ENCODE results near the gene ZDHHC11B.

ZDHHC11B gene

DNA sequence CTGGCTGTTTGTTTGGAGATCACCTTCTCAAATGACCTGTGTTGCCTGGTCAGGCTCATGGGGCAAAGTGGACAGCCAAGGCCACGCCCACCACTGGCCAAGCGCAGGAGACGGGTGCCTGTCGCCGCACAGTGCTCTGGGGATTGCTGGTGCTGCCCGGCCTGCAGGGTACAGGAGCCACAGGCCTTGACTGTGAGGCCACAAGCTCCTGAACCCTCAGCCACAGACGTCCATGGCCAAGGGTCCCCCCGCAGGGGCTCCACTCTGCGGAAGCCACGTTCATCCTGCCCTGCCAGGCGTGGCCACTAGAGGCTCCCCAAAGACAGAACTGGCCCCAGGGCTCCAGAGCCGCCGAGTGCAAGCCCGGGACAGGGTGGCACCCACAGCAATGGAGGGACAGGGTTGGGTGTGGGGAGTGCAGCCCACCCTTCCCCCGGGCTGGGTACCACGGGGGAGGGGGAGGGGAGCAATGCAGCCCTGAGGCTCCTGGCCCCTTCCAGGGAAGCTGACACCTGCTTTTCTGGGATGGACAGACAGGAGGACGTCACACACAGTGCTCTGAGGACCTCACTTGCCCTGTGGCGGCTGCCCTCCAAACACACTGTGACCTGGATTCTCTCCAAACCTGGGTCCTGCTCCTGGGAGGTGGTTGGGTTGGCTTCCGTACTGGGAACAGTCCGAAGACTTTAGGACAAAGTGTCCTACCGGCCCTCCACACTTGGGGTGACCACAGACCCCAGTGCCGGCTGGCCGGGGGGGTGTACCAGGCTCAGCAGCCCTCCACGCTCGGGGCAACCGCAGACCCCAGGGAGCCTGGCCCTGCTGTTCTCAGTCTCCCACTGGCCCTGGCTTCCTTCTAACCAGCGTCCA lies 112.8 kb downstream of the ZDHHC11B start:
- DNase-seq = peak; percentile 54

DNA sequence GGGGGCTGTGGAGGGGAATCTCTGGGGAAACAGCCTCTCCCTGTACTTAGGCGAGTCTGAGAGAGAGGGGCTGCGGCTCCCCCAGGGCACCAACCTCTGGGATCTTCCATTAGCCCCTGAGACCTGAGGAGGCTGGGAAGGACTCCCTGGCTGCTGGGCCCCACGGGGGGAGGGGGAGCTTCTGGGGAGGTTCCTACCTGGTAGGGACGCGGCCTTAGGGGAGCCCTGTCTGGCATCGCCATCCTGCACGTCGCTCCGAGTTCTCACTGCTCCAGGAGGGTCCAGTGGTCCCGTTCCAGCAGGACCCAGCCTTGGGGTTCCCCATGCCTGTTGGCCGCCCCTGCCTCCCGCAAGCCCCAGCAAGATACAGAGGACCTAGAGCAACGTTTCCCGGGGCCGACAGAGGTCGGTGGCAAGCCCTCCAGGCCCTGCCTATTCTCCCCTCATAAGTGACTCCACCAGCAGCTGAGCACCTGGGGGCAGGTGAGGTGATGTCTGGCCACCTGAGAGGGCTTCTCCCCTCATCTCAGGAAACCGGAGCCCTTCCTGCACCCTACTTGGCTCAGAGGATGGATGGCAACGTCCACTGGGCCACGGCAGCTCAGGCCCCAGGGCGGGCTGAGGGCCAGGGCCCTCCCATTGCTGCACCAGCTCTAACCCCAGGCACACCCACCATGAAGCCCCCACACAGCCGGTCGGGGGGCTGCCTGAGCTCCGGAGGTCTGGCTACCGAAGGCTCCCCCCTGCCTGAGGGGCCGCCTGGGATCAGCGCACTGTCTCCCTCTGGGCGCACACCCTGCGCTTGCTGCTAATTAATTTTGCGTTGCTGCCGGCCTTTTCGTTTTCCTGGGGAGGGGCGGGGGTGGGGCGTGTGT lies 113.9 kb downstream of the ZDHHC11B start:
- DNase-seq = no peak

DNA sequence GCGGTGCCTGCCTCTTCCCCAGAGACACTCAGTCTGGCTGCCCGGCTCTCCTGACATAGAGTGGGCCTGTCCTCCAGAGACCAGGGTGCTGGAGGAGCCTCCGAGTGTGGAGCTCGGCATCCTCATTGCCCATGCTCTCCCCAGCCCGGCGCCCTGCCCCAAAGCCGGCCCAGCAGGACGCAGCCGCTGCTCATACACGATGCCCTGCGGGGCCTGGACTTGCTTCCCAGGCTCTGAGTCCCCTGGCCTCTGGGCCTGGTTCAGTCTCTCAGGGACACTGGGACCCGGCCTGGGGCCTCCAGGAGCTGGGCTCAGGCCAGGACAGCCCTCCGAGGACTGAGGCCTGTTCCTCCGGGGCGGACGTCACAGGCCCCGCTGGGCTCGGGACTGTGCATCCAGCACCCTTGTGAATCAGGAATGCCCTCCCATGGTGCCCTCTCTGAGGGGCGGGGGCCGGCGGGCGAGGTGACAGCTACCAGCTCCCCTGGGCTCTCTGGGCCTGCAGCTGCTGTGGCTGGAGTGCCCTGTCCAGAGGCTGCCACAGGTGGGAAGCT lies 114.6 kb downstream of the ZDHHC11B start:
- no peak for DNase-seq

DNA sequence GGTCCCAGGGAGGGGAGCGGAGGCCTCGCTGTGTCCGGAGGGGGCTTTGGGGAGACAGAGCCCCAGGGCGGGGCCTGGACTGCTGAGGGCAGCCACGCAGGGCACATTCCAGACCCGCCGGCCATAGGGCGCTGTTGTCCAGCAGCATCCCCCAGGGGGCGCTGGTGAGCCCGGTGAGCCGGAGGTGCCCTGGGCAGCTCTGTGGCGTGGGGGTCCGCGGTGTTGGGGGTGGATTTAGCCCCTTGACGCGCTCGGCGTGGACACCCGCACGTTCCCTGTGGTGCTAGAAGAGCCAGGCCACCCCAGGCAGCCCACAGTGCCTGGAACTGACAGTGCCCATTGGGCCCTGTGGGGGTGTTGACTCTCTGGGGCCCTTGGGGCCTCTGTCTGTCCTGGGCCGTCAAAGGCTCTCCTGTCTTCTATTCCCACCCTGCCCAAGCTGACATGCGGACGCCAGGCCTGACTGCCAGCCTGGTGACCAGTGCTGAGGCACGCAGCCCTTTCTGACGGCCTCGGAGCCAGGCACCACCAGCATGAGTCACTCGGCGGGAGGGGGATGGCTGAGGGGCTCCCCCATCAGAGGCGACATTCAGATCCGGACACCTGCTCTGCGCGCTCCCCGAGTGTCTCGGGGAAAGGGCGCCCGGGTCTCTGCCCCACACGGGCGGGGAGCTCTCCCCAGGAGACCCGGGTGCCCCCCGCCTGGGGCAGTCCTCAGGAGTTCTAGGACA lies 115.3 kb downstream of the ZDHHC11B start:
- no peak for DNase-seq

DNA sequence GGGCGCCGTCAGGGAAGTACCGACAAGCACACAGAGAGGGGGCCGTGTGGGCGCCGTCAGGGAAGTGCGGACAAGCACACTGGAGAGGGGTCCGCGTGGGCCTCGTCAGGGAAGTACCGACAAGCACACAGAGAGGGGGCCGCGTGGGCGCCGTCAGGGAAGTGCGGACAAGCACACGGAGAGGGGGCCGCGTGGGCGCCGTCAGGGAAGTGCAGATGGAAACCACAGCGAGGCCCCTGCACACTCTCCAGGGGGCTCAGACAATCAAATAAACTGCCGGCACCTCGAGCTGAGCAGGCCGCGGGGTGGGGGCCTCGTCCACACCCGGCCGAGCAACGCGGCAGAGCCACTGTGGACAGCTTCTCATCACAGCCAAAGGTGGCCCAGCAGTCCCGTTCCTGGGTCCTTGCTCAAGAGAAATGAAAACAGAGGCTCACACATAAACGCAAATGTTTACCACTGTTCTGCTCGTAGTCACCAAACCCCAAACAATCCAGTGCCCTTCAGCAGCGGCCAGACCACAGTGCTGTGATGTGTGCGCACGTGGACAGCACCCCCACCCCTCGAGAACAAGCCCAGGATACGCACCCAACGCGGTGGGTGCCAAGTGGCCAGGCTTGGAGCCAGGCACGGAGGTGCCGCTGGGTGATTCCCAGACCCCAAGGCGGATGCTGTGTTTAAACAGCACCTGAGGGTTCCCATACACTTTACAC lies 116.1 kb downstream of the ZDHHC11B start:
- no peak for DNase-seq

DNA sequence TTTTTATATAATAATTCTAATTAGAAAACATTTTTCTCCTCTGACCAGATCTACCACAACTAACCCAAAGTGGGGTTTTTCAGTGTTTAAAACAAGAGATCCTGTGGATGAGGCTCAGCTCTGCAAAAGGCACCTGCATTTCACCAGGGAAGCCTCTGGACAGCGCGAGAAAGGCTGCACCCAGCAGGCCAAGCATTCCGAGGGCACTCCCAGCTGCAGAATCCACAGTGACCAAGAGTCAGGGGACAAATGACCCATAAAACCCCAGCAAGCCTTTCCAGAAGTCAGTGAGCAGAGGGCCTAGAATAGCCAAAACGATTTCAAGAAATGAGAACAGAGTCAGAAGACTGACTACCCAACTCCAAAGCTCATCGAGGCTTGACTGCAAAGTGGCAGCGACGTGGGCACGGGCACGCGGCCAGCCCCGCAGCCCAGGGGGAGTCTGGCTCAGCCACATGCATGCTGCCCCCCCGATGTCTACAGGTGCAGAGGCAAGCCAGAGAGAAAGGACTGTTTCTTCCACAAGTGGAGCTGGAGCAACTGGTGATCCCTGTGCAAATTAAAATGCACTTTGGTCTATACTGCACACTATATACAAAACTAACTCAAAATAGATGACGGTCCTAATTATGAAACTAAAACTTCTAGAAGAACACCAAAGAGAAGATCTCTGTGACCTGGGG lies 117.6 kb downstream of the ZDHHC11B start:
- no peak for DNase-seq

DNA sequence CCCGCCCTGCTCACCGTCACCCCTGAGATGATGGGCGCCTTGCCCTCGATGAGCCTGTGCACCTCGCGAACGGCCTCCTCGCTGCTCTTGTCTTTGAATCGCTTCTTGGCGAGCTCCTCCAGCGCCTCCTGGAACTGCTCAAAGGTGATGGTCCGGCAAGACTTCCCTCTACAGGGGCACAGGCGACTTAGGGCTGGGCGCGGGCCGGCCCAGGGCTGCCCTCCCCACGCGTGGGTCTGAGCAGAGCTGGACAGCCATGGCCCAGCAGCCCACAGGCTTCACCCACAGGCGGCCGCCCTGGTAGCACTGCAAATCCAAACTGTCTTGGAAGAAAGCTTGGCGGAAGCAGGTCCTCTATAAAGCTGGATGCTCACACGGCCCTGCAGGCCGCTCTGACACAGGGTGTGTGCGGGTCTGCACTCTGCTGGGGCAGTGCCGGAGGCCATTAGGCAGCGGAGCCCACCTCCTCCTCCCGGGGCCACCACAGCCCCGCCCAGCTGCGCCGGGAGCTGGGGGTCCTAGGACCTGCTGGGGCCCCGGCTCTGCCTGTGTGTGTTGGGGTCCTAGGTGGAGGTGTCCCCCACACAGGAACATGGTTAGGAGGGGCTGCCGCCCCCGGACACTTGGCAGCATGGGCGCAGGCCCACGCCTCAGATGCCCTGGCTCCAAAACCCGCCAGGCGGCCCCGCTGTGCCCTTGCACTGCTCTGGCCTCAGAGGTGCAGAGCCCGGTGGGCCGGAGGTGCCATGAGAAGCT lies 118.4 kb downstream of the ZDHHC11B start:
- no peak for DNase-seq

DNA sequence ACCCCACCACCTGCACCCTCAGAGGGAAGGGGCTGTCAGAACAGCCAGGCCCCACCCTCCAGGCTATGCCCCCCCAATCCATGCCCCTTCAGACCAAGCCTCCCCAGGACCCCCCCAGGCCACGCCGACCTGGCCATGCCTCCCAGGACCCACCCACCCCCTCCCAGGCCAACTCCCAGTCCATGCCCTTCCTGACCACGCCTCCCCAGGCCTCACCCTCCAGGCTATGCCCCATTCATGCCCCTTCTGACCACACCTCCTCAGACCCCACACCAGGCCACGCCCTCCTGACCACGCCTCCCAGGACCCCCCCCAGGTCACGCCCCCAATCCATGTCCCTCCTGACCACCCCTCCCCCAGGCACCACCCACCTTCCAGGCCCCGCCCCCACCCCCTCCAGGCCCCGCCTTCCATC lies 119.0 kb downstream of the ZDHHC11B start:
- DNase-seq = no peak

DNA sequence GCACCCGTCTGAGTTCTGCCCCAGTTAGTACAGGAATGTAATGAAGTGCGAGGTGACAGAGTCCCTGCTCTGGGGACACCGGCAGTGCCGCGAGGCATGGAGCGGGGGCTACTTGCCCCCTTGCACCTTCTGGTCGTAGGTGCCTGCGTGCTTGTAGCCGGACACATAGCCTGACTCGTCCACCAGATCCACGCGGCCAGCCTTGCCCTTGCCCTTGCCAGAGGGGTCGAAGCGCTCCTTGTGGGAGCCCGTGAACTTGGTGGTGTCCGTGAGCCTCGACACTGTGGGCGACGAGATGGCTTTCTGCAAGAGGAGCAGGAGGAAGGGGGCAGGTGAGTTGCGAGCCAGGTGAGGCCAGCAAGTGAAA lies 119.6 kb downstream of the ZDHHC11B start:
- DNase-seq = no peak

DNA sequence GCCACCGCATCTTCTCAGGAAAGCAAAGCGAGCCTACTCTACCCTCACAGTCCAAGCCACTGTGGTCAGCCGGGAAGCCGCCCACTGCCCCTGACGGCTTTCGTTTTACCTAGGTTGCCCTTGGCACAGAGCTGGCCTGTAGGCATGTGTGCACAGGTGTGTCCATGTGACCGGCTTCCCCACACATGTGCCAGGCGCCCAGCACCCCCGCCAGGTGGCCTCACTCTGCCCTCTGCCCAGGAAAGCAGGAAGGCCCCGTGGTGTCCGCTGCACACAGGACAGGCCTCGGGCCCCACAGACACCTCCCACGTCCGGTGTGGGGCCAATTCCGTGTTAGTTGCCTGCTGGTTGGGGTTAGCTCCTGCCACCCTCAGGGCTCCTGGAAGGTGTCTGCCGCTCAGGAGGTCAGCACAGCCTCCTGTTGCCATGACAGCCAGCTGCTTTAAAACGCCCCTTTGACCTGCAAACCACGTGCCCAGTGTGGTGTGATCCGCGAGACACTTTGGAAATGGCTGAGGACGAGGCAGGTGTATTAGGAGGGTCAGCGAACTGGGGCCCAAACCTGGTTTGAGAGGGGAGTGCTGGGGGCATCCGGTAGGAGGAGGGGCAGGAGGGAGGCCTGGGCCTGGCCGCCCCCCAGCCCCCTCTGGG lies 120.1 kb downstream of the ZDHHC11B start:
- DNase-seq = no peak

DNA sequence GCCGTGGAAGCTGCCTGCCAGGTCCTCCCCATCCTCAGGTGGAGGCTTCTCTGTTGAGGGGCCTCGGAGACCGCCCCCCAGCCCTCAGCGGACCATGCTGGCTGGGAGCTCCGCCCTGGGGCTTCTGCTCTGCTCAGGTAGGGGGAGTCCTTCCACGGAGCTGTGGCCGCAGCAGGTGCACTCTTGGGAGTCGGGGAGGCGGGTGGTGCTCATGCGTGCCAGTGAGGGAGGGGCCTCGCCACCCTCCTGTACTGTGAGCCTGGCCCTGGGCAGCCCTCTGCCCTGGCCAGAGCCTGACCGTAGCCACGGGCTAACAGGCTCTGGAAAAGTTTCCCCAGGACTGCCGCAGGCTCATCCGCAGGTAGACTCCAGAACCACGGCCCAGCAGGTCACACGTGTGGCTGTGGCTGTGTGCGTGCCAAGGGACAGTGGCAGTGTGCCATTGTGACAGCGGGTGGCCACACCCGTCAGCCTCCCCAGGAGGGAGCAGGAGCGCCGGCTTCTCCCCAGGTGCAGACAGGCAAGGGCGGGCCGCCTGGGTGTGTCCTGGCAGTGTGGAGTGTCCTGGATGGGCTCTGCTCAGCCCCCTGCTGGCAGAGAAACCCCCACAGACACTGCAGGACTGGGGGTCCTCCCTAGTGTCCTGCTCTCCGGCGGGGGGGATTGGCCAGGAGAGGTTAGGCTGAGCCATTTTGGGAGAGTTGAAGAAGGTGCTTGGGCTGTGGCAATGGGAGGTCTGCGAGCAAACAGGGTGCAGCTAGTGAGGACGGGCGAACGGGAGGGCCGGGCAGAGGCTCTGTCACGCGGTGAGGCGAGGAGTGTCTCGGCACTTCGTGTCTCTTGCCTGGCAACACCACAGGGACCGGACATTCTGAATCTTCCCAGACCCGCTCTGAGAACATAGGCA lies 120.8 kb downstream of the ZDHHC11B start:
- DNase-seq = no peak

DNA sequence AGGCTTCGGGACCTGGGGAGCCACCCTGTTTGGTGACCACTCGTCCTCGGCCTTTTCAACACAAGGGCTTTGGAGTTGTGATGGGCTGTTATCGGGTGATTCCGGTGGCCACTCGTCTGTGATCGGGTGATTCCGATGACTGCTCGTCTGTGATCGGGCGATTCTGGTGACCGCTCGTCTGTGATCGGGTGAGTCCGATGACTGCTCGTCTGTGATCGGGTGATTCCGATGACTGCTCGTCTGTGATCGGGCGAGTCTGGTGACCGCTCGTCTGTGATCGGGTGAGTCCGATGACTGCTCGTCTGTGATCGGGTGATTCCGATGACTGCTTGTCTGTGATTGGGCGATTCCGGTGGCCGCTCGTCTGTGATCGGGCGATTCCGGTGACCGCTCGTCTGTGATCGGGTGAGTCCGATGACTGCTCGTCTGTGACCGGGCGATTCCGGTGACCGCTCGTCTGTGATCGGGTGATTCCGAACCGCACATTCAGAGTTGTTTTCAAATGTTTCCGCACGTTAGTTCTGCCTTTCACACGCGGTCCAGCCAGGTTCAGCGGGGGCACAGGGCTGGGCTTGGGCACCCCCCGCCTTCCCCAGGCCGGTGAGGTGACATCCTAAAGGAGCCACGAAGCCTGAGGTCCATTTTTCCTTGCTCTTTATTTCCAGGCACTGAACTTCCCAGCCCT lies 121.6 kb downstream of the ZDHHC11B start:
- DNase-seq = no peak

DNA sequence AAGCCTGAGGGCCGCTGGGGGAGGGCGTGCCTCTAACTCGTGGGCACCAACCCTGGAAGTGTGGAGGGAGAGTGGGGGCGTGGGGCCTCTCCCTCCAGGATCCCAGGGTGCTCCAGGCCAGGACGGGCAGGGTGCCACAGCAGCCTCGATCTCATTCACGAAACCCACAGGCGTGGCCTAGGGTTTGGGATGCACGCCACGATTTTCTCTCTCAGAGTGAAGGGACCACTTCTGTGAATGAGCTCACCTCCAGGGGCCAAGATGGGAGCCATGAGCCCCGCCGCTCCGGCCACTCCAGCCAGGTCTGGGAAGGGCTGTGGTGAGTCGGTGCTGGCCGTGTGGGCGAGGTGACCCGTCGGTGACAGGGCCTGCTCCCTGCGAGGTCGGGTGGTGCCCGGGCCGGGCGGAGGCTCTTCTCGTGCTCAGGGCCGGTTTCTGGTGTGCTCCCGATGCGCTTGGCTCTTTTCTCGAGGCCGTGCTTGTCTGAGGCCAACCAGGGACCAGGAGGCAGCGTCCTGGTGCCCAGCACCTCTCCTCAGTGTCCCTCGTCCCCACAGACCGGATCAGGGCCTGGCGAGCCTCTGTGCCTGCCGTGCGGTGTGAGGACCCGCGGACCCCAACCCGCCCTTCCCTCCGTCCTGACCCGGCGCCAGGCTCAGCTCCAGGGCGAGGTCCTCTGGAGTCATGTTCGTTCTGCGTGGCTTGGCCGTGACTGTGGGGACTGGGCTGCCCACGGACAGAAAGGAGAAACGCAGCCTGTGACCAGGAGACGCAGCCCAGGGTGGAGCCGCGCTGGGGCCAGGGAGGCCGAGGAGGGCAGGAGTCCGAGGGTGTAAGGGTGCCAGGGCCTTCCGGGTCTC lies 122.4 kb downstream of the ZDHHC11B start:
- no peak for DNase-seq

DNA sequence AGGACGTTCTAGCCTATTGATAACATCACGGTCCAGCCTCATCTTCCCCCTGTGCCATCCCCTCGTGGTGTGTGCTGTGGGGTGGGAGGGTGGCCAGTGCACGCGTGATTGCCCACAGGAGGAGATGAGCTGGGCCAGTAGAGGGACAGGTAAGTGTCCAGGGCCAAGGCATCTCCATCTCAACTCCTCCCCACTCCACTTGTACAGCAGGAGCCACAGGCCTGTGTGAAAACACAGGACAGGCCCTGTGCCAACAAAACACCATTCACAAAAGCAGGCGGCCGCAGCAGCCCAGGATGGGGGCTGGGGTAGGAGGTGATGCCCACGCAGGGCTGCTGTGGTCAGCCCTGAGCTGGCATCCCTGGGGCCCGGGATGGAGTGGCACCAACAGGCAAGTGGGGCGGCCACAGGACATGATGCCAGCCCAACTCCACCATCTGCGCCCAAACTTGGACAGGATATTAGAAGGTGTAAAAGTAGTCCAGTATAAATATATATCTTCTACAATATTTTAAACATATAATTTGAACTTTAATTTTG lies 124.0 kb downstream of the ZDHHC11B start:
- no peak for DNase-seq

Measured in fibroblast of skin of scalp (primary cell).